ENCODE measurements around the gene FAAP100. TPM values are rescaled to one million over a fixed set of nuclear protein-coding genes. Genes with fewer than 3 reads are reported as not detected.

FAAP100 gene
- total RNA-seq, 1 donor from 2014 or later = 39.8 TPM

DNA sequence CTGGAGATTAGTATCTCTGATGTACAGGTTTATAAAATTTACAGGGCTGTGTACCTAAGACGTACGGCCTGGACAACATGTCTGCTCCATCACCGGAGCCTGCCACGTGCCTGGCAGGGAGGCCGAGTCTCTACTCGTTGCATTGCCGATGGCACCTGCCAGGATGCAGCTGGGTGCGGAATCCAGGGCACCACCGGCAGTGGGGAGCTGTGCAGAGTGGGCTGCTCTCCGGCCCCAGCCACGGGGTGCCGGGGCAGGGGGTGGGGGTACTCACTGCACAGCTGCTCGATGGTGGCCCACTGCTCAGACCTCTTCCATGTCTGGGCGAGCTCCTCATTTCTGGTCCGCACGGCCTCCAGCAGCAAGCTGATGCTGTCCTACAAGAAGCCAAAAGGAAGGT, 13.1 kb upstream of the FAAP100 start:
- Mint-ChIP-seq H3K4me3 (ENCODE audit: unreplicated experiment) (peak overlapping the region; percentile 45), H3K27ac (ENCODE audit: unreplicated experiment) (peak overlapping the region; percentile 95), H3K4me1 (ENCODE audit: low read depth) (peaks cover 85% of the 10 kb centered on the region), H3K9me3 (ENCODE audit: low read depth) (no peaks in the 10 kb centered on the region), H3K36me3 (ENCODE audit: low read depth) (peaks cover 40% of the 10 kb centered on the region), H3K27me3 (ENCODE audit: low read depth) (no peaks in the 10 kb centered on the region)
- DNase-seq (ENCODE audit: low spot score) = no peak
- TF ChIP-seq, protein P1, sequence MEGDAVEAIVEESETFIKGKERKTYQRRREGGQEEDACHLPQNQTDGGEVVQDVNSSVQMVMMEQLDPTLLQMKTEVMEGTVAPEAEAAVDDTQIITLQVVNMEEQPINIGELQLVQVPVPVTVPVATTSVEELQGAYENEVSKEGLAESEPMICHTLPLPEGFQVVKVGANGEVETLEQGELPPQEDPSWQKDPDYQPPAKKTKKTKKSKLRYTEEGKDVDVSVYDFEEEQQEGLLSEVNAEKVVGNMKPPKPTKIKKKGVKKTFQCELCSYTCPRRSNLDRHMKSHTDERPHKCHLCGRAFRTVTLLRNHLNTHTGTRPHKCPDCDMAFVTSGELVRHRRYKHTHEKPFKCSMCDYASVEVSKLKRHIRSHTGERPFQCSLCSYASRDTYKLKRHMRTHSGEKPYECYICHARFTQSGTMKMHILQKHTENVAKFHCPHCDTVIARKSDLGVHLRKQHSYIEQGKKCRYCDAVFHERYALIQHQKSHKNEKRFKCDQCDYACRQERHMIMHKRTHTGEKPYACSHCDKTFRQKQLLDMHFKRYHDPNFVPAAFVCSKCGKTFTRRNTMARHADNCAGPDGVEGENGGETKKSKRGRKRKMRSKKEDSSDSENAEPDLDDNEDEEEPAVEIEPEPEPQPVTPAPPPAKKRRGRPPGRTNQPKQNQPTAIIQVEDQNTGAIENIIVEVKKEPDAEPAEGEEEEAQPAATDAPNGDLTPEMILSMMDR (IDR thresholded peaks at IDR 0.05) = no peak

DNA sequence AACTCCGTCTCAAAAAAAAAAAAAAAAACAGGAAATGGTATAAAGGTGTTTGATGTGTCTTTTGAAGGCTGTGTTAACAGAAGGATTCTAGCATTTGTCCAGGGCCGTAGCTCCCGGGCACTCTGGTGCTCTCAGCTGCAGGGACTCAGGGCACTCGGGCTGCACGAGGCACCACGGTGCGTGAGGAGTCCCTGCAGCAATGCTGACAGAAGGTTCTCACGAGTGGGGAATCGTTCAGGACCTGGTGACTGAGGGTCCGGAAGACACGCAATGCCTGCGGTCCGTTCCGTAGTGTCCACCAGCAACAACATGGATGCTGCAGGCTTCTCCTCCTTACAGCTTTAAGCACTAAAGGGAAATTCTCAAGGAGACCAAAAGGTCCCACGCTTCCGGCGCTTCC, 12.6 kb upstream of the FAAP100 start:
- no peak for DNase-seq (ENCODE audit: low spot score)
- peaks cover 36% of the 10 kb centered on the region for H3K36me3 Mint-ChIP-seq (ENCODE audit: low read depth)
- H3K9me3 Mint-ChIP-seq (ENCODE audit: low read depth) = no peaks in the 10 kb centered on the region
- peaks cover 88% of the 10 kb centered on the region for H3K4me1 Mint-ChIP-seq (ENCODE audit: low read depth)
- peak overlapping the region; percentile 78 for H3K27ac Mint-ChIP-seq (ENCODE audit: unreplicated experiment)
- H3K4me3 Mint-ChIP-seq (ENCODE audit: unreplicated experiment) = peak overlapping the region; percentile 45
- TF ChIP-seq, protein P1 (IDR thresholded peaks at IDR 0.05) = no peak
- no peaks in the 10 kb centered on the region for H3K27me3 Mint-ChIP-seq (ENCODE audit: low read depth)

DNA sequence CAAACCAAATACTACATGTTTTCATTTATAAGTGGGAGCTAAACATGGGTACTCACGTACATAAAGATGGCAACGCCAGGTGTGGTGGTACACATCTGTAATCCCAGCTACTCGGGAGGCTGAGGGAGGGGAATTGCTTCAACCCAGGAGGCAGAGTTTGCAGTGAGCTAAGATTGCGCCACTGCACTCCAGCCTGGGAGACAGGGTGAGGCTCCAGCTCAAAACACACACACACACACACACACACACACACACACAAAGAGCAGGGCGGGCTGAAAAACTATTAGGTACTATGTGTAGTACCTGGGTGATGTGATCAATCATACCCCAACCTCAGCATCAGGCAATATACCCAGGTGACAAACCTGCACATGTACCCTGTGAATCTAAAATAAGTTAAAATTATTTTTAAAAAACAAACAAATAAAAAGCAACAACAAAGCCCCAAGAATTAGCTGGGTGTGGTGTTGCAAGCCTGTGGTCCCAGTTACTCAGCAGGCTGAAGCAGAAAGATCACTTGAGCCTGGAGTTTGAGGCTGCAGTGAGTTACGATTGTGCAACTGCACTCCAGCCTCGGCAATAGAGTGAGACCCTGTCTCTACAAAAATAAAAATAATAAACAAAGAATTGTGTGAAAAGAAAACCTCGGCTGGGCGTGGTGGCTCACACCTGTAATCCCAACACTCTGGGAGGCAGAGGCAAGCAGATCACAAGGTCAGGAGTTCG, 11.9 kb upstream of the FAAP100 start:
- DNase-seq (ENCODE audit: low spot score) = no peak
- Mint-ChIP-seq H3K4me3 (ENCODE audit: unreplicated experiment) (peak overlapping the region; percentile 45), H3K9me3 (ENCODE audit: low read depth) (no peaks in the 10 kb centered on the region), H3K36me3 (ENCODE audit: low read depth) (peaks cover 35% of the 10 kb centered on the region), H3K27ac (ENCODE audit: unreplicated experiment) (peak overlapping the region; percentile 78), H3K4me1 (ENCODE audit: low read depth) (peaks cover 86% of the 10 kb centered on the region), H3K27me3 (ENCODE audit: low read depth) (no peaks in the 10 kb centered on the region)
- TF ChIP-seq, protein P1 (IDR thresholded peaks at IDR 0.05) = no peak

DNA sequence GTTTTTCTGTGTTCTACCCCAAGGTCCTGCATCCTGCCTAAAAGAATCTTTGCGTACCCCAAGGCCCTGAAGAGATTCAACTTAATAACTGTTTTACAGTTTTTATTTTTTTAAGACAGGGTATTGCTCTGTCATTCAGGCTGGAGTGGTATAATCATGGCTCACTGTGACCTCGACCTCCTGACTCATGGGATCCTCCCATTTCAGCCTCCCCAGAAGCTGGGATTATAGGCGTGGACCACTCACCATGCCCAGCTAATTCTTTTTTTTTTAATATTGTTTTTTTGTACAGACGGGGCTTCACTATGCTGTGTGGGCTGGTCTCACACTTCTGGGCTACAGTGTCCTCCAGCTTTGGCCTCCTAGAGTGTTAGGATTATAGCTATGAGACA, 9.3 kb upstream of the FAAP100 start:
- Mint-ChIP-seq H3K9me3 (ENCODE audit: low read depth) (no peaks in the 10 kb centered on the region), H3K27ac (ENCODE audit: unreplicated experiment) (peak overlapping the region; percentile 81), H3K36me3 (ENCODE audit: low read depth) (peaks cover 46% of the 10 kb centered on the region), H3K4me1 (ENCODE audit: low read depth) (peaks cover 79% of the 10 kb centered on the region), H3K27me3 (ENCODE audit: low read depth) (no peaks in the 10 kb centered on the region), H3K4me3 (ENCODE audit: unreplicated experiment) (no peak overlapping the region)
- TF ChIP-seq, protein P1 (IDR thresholded peaks at IDR 0.05) = no peak
- no peak for DNase-seq (ENCODE audit: low spot score)

DNA sequence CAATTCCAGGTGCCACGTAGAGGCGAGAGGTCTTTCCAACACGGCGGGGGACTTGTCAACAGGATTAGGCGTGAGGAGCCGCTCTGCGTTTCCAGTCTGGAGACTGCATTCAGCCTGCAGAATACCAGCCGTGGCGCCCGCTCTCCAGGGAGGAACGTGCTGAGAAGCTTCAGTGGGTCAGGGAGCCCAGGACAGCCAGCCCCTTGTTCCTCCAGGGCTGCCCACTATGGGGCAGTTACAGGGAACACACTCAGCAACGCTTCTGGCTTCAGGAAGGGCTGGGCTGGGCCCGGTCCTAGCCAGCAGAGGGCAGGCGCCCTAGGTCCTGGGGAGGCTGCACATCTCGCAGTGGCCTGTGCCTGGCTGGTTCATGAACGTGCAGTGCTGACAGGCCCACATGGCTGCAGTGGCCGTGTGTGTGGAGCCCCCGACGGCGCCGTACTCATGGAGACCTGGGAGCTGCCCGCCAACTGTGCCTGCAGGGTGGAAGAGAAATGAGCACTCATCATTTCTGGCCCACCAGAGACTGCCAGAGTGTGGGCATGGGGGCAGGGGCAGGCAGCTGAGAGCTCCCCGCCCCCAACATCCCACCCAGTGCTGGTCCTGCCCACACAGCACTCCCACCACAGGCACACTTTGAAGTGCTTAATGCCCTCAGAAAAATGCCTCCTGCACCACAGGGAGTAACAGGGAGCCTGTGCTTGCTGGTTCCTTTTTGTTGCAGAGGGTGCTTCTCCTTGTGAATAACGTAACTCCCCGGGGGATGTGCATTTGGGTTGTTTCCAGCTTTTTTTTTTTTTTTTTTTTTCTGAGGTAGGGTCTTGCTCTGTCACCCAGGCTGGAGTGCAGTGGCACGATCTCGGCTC, 7.0 kb upstream of the FAAP100 start:
- no peak for DNase-seq (ENCODE audit: low spot score)
- no peaks in the 10 kb centered on the region for H3K9me3 Mint-ChIP-seq (ENCODE audit: low read depth)
- TF ChIP-seq, protein P1 (IDR thresholded peaks at IDR 0.05) = peak; percentile 69
- peaks cover 71% of the 10 kb centered on the region for H3K4me1 Mint-ChIP-seq (ENCODE audit: low read depth)
- H3K4me3 Mint-ChIP-seq (ENCODE audit: unreplicated experiment) = no peak overlapping the region
- H3K27ac Mint-ChIP-seq (ENCODE audit: unreplicated experiment) = peak overlapping the region; percentile 45
- H3K27me3 Mint-ChIP-seq (ENCODE audit: low read depth) = no peaks in the 10 kb centered on the region
- H3K36me3 Mint-ChIP-seq (ENCODE audit: low read depth) = peaks cover 36% of the 10 kb centered on the region

Data from chondrocyte (in vitro differentiated cells).